A673 (cell line): ENCODE results near the gene TMEM235.

Experiments used
- CTCF ChIP-seq: fragments of 300-800, 200-600 bp; sonication (generic); conservative IDR thresholded peaks from 2 replicates; pipeline ENCODE4 v1.5.1; 2017; ENCODE audit warnings: low read depth, mild to moderate bottlenecking, antibody characterized with exemption, low read length, moderate library complexity, mixed read lengths
- EZH2 ChIP-seq: fragments of 200-600 bp; sonication (generic); IDR thresholded peaks from 2 replicates; pipeline ENCODE4 v1.6.1; 2017; ENCODE audit warnings: borderline replicate concordance, low read depth, mild to moderate bottlenecking, mixed read lengths, antibody characterized with exemption, low read length; ENCODE audit not compliant: poor library complexity, severe bottlenecking

GRCh38 chr17:78255953-78256706 lies 24.7 kb downstream of the TMEM235 start:
- TF ChIP-seq CTCF (no peak), EZH2 (no peak)
